Heart left ventricle (tissue), 13 donors: ENCODE data around the gene VPS13C.

ENCODE experiments used
- CTCF ChIP-seq, 12 donors: fragments of 200-600 bp; sonication (generic) in 4 of 12; IDR thresholded peaks; one replicate each; pipeline versions ENCODE4 v1.5.0 to v1.8.0; 2018 to 2022; ENCODE audit warnings: antibody characterized with exemption in 12 of 12, mild to moderate bottlenecking in 5 of 12
- POLR2A ChIP-seq, 2 donors: fragments of 450-650 bp; IDR thresholded peaks; one replicate each; pipeline ENCODE4 v1.6.1; 2017; ENCODE audit warnings: antibody characterized with exemption in 2 of 2, mild to moderate bottlenecking in 2 of 2, moderate library complexity in 2 of 2
- donor health status: ischemic (EF 13 %, LVEDD 7.1; RV severe dilation, severe dysfunction).
- donor health status: DM: no; HTN: yes; CAD: no.
- donor health status: DM: no; HTN: no; CAD: no.
- donor health status: ischemic (EF 25% LVEDD 6.9; RV normal size, moderate dysfunction).
- donor health status: ischemic (EF 25% LVEDD 5.7; RV mildly dilated, moderate dysfunction).
- donor health status: ischemic (EF 35%, LVEDD 5.7; RV mildly dilated, moderate dysfunction).
- donor health status: nonischemic (EF 11% LVEDD 7.7; RV severe dilation, severe dysfunction).
- donor health status: DM: yes; HTN: yes; CAD: no.
- donor health status: PGD.
- donor health status: ischemic (EF 29% LVEDD 5.4; RV normal size, mild dysfunction).
- donor health status: nonischemic (EF 23%, LVEDD 6.1; RV moderate dilation, normal function).

GRCh38 chr15:62027916-62028315 lies 32.3 kb downstream of the VPS13C start:
- TF ChIP-seq CTCF (IDR thresholded peaks at IDR 0.05) (no peak), POLR2A (IDR thresholded peaks at IDR 0.05) (no peak)
